22Rv1 (cell line): ENCODE data around the gene PRKCE.

Experiments
- H3K27ac ChIP-seq: fragments of 450-650 bp; 2 replicates; pipeline ENCODE4 v1.5.1; 2017
- ZFX ChIP-seq: fragments of 450-650 bp; IDR thresholded peaks from 2 replicates; pipeline ENCODE4 v1.6.1; 2017; ENCODE audit warnings: antibody characterized with exemption, borderline replicate concordance
- TF ChIP-seq, protein P1 (sequence below): fragments of 450-650 bp; IDR thresholded peaks from 2 replicates; pipeline ENCODE4 v1.5.1; 2017; ENCODE audit warnings: mild to moderate bottlenecking

Gene PRKCE

DNA sequence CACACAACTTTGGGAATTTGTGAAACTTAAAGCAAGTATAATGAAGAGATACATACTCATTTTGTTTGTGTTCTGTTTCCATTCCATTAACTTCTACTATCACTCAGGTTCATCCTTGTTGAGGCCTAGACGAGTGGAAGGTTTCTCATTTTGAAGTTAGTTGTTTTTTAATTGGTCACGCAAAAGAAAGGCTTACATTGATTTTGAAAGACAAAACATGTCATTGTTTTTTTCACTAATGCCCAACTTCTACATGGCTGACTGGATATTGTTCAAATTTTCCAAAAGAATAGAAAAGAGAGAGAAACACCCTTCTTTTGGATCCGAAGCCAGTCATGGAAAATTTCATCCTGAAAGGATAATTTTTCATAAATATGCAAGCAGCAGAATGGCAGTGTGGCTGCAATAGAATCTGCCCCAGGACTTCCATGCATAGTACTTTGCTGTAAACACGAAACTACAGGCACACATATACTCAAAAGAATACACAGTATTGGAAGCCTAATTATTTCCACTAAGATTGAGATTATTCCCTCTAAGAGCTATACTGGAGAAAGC, 27.4 kb downstream of the PRKCE start:
- TF ChIP-seq, protein P1, sequence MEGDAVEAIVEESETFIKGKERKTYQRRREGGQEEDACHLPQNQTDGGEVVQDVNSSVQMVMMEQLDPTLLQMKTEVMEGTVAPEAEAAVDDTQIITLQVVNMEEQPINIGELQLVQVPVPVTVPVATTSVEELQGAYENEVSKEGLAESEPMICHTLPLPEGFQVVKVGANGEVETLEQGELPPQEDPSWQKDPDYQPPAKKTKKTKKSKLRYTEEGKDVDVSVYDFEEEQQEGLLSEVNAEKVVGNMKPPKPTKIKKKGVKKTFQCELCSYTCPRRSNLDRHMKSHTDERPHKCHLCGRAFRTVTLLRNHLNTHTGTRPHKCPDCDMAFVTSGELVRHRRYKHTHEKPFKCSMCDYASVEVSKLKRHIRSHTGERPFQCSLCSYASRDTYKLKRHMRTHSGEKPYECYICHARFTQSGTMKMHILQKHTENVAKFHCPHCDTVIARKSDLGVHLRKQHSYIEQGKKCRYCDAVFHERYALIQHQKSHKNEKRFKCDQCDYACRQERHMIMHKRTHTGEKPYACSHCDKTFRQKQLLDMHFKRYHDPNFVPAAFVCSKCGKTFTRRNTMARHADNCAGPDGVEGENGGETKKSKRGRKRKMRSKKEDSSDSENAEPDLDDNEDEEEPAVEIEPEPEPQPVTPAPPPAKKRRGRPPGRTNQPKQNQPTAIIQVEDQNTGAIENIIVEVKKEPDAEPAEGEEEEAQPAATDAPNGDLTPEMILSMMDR: no peak
- TF ChIP-seq ZFX: no peak
- H3K27ac ChIP-seq: no peak overlapping the region

DNA sequence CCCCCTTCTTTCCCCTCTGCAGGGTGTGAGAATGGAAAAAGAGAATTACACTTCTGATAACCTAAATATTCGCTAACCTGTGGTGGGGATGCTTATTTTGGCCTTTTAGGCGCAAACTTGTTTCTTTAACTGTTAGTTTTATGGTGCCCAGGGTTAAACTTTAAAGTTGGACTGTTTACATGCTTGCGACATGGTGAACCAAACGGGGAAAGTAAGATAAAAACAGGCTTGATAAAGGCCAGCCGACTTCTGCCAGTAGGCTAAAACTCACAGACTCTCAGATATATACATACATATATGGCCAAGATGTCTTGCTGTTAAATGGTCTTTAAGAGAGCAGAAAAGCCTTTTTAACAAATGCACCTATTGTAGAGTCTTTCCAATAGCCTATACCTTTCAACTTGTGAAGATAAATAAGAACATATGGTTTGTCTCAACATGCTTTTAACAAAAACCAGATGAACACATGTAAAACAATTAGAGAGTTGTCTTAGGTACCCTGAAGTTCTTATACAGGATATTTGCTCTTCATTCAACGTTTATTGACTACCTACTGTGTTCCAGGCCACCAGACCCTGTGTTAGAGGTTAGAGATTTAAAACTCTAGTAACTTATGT, 29.0 kb downstream of the PRKCE start:
- TF ChIP-seq ZFX: no peak
- TF ChIP-seq, protein P1: no peak
- no peak overlapping the region for H3K27ac ChIP-seq

DNA sequence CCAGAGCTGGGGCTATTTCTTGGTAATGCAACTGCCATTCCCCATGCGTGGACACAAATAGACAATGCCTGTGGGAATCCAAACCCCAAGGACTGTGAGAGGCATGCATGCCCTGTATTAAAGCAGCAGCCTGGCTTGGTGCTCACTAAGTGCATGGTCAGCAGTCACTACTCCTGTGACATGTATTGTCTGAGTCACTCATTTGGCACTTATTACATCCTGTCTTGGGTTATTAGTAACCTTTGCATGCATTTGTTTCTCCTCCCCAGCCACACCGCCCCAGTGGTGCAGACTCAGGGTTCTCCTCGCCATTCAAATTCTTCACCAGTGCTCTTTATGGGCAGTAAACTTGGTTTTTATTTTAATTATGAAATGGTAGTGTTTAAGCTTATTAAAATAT, 30.2 kb downstream of the PRKCE start:
- no peak for TF ChIP-seq ZFX
- TF ChIP-seq, protein P1: no peak
- H3K27ac ChIP-seq: no peak overlapping the region

DNA sequence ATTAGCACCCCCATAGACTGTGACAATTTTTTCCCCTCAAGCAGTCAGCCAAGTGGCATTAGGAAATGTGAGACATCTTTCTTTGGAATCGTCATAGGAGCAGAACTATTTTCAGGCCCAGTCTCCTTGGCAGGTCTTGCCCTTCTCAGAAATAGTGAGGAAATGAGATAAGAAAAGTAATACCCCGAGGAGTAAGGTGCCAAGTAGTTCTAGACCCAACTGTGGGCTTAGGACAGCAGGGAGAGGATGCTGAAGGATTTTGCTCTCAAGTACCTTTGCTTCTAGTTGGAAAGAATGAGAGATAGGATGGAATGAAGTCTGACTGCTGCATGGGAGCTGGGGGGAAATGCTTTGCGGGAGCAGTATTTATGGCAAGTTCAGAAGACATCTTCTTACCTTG, 31.8 kb downstream of the PRKCE start:
- no peak overlapping the region for H3K27ac ChIP-seq
- no peak for TF ChIP-seq ZFX
- TF ChIP-seq, protein P1: no peak

DNA sequence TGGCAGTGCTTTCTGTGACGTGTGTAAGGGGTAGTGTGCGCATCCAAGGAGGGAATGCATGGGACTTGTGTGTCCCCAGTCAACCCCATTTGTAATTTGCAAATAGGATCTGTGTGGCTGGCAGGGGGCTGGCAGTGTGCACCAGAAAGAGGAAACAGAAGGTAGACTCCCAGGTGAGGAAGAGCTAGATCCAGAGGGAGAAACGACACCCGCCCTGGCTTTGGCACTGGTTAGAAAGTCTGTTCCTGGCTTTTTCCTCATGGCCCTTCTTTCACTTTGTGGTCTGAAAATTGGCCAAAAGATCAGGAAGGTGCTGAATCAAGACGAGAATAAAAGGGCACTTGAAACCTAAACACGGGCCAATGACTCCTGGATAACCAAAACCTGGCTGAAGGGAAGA, 33.3 kb downstream of the PRKCE start:
- no peak overlapping the region for H3K27ac ChIP-seq
- TF ChIP-seq, protein P1: no peak
- no peak for TF ChIP-seq ZFX

DNA sequence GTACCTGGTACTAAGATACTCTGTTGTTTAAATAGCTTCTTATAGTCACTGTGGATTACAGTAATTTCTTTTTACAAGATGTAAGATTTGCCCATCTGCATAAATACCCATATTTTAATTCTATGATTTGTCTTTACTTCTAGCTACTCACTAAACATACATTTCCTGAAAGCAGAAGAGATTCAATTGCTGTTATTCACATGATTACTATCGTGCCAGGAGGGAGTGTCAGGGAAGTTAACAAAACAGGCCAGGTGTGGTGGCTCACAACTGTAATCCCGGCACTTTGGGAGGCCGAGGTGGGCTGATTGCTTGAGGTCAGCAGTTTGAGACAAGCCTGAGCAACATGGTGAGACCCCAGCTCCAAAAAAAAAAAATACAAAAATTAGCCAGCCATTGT, 33.8 kb downstream of the PRKCE start:
- no peak overlapping the region for H3K27ac ChIP-seq
- TF ChIP-seq ZFX: no peak
- TF ChIP-seq, protein P1: no peak

DNA sequence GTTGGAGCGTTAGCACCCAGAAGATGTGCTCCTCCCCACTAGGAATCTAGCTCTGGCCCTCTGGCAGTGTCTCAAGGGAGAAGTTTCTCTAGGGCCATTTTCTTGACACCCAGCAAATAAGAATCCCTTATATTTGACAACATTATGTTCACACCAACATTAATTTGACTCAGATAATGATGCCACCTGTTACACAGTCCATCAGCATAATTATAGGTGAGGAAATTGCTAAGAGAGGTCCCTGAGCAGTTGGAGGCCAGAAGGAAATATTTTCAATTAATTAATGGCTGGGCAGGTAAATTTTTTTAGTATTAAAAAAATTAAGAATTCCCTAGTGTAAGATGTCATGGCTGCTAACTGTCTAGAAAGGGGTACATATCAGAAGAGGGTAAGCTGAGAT, 36.5 kb downstream of the PRKCE start:
- no peak for TF ChIP-seq ZFX
- TF ChIP-seq, protein P1: no peak
- no peak overlapping the region for H3K27ac ChIP-seq
